ENCODE measurements around the gene GNG4. TPM values are rescaled to one million over a fixed set of nuclear protein-coding genes. Genes with fewer than 3 reads are reported as not detected.
A peak's percentile ranks its signal among the peaks of the same experiment; 100 is the strongest.

GNG4 gene
- total RNA-seq, result 0.52 and 1.1 TPM in 2 replicates
- total RNA-seq (2013), result not detected
- not detected in 2 replicates for polyA plus RNA-seq
- polyA minus RNA-seq, result not detected in 2 replicates

- peak within 1 kb of the TSS; percentile 63 for H3K27ac Mint-ChIP-seq
- WGBS (ENCODE audit: insufficient coverage), result 1% methylated on average over 91 of the region's 111 CpGs
- peak within 1 kb of the TSS; percentile 93 for H3K4me2 ChIP-seq (replicated peaks; ENCODE audit: low read depth, low read length, poor library complexity, severe bottlenecking)
- ChIA-PET POLR2A (no interaction called here), CTCF (no interaction called here)
- peaks cover 0 to 52% (median 28%) of the 10 kb centered on the region in 4 experiments for H3K27me3 ChIP-seq (replicated peaks in 1 of 4; ENCODE audit: control extremely low read depth in 1 of 4, control insufficient read depth in 3 of 4, insufficient read depth in 4 of 4, low read length in 3 of 4)
- intact Hi-C loops (cut with micrococcal nuclease), result no loop called here
- DNase-seq (peak; percentile 54), ATAC-seq (ENCODE audit: low read depth) (peak; percentile 53)
- H3K9ac ChIP-seq (ENCODE audit: low read length), result peak within 1 kb of the TSS; percentile 53
- peaks cover 65% of the 10 kb centered on the region for H3K27me3 Mint-ChIP-seq
- peaks cover 12% of the 10 kb centered on the region for H3K4me1 Mint-ChIP-seq
- peak within 1 kb of the TSS in 4 of 5 experiments; percentile 8 to 58 (median 43) for H3K4me3 ChIP-seq (ENCODE audit: control extremely low read depth in 1 of 5, extremely low read depth in 1 of 5, insufficient read depth in 1 of 5, low read depth in 2 of 5, low read length in 4 of 5)
- TF ChIP-seq EZH2 (IDR thresholded peaks at IDR 0.05; ENCODE audit: borderline replicate concordance, insufficient read depth, low read depth, low read length, poor library complexity, severe bottlenecking), result no peak
- TF ChIP-seq, protein P1, sequence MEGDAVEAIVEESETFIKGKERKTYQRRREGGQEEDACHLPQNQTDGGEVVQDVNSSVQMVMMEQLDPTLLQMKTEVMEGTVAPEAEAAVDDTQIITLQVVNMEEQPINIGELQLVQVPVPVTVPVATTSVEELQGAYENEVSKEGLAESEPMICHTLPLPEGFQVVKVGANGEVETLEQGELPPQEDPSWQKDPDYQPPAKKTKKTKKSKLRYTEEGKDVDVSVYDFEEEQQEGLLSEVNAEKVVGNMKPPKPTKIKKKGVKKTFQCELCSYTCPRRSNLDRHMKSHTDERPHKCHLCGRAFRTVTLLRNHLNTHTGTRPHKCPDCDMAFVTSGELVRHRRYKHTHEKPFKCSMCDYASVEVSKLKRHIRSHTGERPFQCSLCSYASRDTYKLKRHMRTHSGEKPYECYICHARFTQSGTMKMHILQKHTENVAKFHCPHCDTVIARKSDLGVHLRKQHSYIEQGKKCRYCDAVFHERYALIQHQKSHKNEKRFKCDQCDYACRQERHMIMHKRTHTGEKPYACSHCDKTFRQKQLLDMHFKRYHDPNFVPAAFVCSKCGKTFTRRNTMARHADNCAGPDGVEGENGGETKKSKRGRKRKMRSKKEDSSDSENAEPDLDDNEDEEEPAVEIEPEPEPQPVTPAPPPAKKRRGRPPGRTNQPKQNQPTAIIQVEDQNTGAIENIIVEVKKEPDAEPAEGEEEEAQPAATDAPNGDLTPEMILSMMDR (IDR thresholded peaks at IDR 0.05), result no peak
- no peak within 1 kb of the TSS for H3K27ac ChIP-seq (ENCODE audit: low read length in 2 of 2)
- no peaks in the 10 kb centered on the region for H3K79me2 ChIP-seq (ENCODE audit: control insufficient read depth, insufficient read depth, low read length)
- H3K4me3 Mint-ChIP-seq, result peak within 1 kb of the TSS; percentile 84
- peaks cover 20 to 22% of the 10 kb centered on the region in 2 donors for H3K4me1 ChIP-seq (ENCODE audit: control insufficient read depth in 2 of 2, insufficient read depth in 2 of 2, low read length in 2 of 2)
- H4K20me1 ChIP-seq (ENCODE audit: control insufficient read depth, insufficient read depth, low read length, poor library complexity, severe bottlenecking), result no peaks in the 10 kb centered on the region
- H3K36me3 ChIP-seq (replicated peaks in 1 of 2; ENCODE audit: control extremely low read depth in 1 of 2, control insufficient read depth in 1 of 2, extremely low read depth in 1 of 2, insufficient read depth in 2 of 2, low read length in 1 of 2), result no peaks in the 10 kb centered on the region
- peaks cover 5% of the 10 kb centered on the region for H3K9me3 Mint-ChIP-seq (ENCODE audit: insufficient read depth)
- peaks cover 0 to 16% (median 0%) of the 10 kb centered on the region in 3 donors for H3K9me3 ChIP-seq (ENCODE audit: control extremely low read depth in 1 of 3, control insufficient read depth in 2 of 3, insufficient read depth in 1 of 3, low read length in 2 of 3)
- peak within 1 kb of the TSS; percentile 51 for H2AFZ ChIP-seq (ENCODE audit: insufficient read depth, low read depth, low read length, poor library complexity, severe bottlenecking)
Measured at GRCh38 chr1:235649368-235650163, at the start of gene GNG4. Gene GNG4, minus strand, starts transcription at chr1:235649784. Its CDS starts 65,946 bp downstream, at chr1:235583838.

- no peak overlapping the region for H3K27ac Mint-ChIP-seq
- Histone ChIP-seq H2AFZ (ENCODE audit: insufficient read depth, low read depth, low read length, poor library complexity, severe bottlenecking) (no peak overlapping the region), H3K9me3 (ENCODE audit: control extremely low read depth in 1 of 3, control insufficient read depth in 2 of 3, insufficient read depth in 1 of 3, low read length in 2 of 3) (no peaks in the 10 kb centered on the region), H4K20me1 (ENCODE audit: control insufficient read depth, insufficient read depth, low read length, poor library complexity, severe bottlenecking) (no peaks in the 10 kb centered on the region), H3K4me1 (ENCODE audit: control insufficient read depth in 2 of 2, insufficient read depth in 2 of 2, low read length in 2 of 2) (no peaks in the 10 kb centered on the region), H3K79me2 (ENCODE audit: control insufficient read depth, insufficient read depth, low read length) (no peaks in the 10 kb centered on the region), H3K9ac (ENCODE audit: low read length) (no peak overlapping the region), H3K4me3 (ENCODE audit: control extremely low read depth in 1 of 5, extremely low read depth in 1 of 5, insufficient read depth in 1 of 5, low read depth in 2 of 5, low read length in 4 of 5) (no peak overlapping the region), H3K27ac (ENCODE audit: low read length in 2 of 2) (no peak overlapping the region), H3K27me3 (replicated peaks in 1 of 4; ENCODE audit: control extremely low read depth in 1 of 4, control insufficient read depth in 3 of 4, insufficient read depth in 4 of 4, low read length in 3 of 4) (no peaks in the 10 kb centered on the region), H3K36me3 (replicated peaks in 1 of 2; ENCODE audit: control extremely low read depth in 1 of 2, control insufficient read depth in 1 of 2, extremely low read depth in 1 of 2, insufficient read depth in 2 of 2, low read length in 1 of 2) (peaks cover 16 to 63% of the 10 kb centered on the region in 2 experiments), H3K4me2 (replicated peaks; ENCODE audit: low read depth, low read length, poor library complexity, severe bottlenecking) (no peak overlapping the region)
- intact Hi-C loops (cut with micrococcal nuclease), result no loop called here
- CTCF ChIA-PET, result no interaction called here
- no peak for TF ChIP-seq EZH2 (IDR thresholded peaks at IDR 0.05; ENCODE audit: borderline replicate concordance, insufficient read depth, low read depth, low read length, poor library complexity, severe bottlenecking)
- TF ChIP-seq, protein P1 (IDR thresholded peaks at IDR 0.05), result no peak
- DNase-seq, result no peak
- ATAC-seq (ENCODE audit: low read depth), result no peak
- WGBS (ENCODE audit: insufficient coverage), result 76% methylated on average over 2 of the region's 2 CpGs
- POLR2A ChIA-PET, result no interaction called here
- no peaks in the 10 kb centered on the region for H3K9me3 Mint-ChIP-seq (ENCODE audit: insufficient read depth)
- H3K27me3 Mint-ChIP-seq, result no peaks in the 10 kb centered on the region
- H3K4me1 Mint-ChIP-seq, result no peaks in the 10 kb centered on the region
- H3K4me3 Mint-ChIP-seq, result no peak overlapping the region
Measured at GRCh38 chr1:235697508-235697907, 47.9 kb upstream of the GNG4 start.

Measured in B cell (primary cell).